HG03469 (cell line): Measurements from ENCODE around the gene FOXO3B.
"Not testable (repeated sequence)": the region's sequence is repeated elsewhere in the genome, so short reads cannot be mapped to it uniquely, and the experiment has no call there.

Experiments used
- ATAC-seq: cut with Tn5 transposase; IDR thresholded peaks from one replicate; pipeline ENCODE4 v1.9.1; 2021; ENCODE audit warnings: mild to moderate bottlenecking, moderate library complexity, moderate number of reproducible peaks; ENCODE audit not compliant: unreplicated experiment

FOXO3B gene

DNA sequence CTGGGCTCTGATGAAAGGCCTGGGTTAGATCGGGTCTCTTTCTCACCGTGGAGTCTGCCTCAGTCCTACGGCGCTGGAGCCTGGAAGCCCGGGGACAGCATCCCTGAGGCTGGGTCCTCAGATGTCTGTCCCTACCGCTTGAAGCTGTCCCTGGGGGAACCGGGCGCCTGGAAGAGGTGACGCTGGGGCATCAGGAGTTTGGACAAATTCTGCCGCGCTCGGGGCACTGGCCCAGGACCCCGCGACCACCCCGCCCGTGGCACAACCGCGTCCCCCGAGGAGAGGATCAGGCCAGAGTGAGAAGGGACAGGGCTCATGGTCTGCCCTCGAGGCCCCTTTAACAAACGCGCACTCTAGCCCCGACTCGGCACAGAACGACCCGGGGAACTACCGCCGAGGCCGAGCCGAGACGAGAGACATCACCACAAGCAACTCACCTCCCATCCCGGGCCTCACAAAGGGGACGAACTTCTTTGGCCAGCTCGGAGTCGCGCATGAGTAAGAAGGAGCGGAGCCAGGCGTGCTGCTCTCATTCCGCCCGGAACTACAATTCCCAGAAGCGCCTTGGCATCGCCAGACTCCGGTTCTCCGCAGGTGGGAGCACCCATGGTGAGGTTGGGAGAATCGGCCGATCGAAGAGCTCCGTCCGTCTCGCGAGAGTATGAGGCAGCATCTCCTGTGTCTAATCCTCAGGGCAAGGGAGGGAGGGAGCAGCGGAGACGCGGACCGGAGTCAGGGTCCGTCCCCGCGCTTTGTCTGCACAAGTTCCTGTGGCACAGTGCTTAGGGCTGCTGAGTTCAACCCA is at the start of gene FOXO3B:
TSS of gene FOXO3B (minus strand) at position 548 of the 805 bp plus-strand sequence. CDS start 663 bp downstream, outside the sequence.
- peak; percentile 82 for ATAC-seq

DNA sequence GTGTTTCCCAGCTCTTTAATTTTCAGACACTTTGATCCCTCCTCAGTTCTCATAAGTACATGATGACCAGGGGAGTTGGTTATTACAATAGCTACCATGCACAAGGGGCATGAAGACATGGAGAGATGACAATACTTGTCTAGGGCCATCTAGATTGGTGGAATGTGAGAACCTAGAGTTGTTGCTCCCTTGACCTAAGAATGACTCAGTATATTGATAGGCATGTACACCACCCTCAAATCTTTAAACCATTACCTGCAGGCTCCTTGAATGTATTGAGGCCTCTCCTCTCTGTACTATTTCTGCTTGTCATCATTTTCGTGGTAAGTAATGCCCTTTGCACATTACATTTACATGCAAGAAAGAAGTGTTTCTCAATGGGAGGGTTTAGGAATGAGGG is 41.4 kb upstream of the FOXO3B start:
- not testable (repeated sequence) for ATAC-seq

DNA sequence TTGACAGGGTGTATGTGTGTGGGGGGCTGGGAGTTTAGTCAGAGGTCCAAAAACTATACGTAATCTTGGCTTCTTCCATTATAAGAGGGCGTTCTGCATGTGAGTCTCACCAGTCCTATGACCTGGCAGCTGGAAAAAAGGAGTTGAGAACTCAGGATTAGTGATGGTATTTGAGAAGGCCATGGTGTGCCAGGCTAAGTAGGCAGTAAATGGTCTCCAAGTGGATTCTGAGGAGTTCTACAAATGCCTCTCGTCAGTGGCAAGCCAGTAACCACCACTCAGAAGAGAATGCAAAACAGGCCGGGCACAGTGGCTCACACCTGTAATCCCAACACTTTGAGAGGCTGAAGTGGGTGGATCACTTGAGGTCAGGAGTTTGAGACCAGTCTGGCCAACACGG is 40.5 kb upstream of the FOXO3B start:
- ATAC-seq = not testable (repeated sequence)

DNA sequence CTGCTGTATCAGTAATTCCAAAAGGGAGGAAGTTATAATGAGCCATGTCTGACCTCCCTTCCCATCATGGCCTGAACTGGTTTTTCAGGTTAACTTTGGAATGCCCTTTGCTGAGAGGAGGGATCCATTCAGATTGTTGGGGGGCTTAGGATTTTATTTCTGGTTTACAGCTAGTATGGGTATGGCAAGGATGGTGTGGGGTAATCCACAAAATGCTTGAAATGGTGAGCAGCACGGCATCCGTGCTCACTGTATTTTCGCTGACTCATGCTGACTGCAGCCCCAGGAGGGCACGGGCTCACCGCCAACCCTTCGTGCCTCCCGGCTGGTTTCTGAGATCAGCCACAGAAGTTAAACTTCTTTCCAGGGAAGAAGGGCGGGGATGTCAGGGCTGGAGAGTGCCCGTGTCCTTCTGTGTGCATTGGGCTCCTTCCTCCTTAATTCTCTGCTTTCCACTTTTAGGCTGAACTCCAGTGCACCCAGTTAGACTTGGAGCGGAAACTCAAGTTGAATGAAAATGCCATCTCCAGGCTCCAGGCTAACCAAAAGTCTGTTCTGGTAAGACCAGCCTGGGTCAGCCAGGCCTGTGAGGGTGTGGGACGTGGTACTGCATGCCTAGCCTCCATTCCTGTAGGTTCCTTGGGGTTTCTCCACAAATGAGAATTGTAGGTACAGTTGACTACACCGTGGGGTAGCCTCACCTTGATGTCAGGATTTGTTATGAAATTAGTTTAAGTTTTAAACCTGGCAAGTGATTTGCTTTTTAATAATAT is 39.8 kb upstream of the FOXO3B start:
- ATAC-seq = not testable (repeated sequence)

DNA sequence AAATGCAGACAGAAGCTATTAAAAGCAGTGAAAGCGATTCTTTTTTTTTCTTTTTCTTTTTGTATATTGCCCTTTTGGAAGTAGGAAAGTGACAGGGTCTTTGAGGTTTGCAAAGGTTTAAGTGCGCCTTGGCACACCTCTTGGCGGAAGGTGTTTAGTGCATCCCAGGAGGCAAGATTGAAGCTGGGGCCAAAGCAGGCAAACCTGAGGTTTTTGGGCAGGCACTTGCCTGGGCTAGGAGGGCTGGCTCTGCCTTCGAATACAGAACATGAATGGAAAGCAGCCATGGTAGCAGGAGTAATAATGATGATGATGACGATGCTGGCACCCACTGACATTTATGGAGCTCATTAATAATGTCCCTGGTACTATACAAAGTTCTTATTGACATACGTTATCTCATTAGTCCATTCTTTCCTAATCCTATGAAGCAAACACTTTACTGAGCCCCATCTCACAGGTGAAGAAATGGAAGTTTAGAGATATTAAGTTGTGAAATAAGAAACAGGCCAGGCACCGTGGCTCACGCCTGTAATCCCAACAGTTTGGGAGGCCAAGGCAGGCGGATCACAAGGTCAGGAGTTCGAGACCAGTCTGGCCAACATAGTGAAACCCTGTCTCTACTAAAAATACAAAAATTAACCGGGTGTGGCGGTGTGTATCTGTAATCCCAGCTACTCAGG is 37.5 kb upstream of the FOXO3B start:
- ATAC-seq = not testable (repeated sequence)

DNA sequence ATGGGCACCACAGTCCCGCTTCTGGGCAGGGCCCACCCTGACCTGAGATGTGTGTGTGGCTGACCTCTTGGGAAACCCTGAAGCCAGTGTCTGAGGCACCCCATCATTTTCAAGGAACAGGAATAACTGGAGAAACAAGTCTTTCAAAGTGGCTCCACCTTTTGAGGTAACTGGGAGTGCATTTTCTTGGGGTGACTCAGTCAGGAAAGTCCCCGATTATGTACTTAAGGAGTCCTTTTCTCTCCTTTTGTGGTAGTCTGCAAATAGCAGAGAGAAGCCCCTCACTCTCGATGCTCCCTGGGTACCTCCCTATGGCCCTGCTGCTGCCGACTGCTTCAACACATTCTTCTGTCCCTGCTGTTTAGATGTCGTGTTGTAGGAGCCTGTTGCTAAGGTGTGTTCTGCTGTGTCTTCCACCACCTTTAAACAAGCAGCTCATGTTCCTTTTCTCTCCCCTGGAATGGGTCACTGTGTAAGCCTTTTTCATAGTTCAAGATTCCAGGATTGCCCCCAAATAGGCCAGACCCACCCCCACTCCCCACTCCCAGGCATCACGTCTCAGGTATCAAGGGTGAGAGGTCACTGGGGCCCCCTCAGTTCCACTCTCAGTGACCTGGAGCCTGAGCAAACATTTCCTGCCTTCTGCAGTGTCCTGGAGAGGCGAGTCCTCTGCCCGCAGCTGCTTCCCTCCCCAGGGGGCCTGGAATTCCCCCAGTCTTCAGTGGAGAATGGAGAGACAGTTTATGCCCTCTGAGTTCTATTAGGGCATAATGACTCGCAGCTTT is 36.7 kb upstream of the FOXO3B start:
- not testable (repeated sequence) for ATAC-seq

DNA sequence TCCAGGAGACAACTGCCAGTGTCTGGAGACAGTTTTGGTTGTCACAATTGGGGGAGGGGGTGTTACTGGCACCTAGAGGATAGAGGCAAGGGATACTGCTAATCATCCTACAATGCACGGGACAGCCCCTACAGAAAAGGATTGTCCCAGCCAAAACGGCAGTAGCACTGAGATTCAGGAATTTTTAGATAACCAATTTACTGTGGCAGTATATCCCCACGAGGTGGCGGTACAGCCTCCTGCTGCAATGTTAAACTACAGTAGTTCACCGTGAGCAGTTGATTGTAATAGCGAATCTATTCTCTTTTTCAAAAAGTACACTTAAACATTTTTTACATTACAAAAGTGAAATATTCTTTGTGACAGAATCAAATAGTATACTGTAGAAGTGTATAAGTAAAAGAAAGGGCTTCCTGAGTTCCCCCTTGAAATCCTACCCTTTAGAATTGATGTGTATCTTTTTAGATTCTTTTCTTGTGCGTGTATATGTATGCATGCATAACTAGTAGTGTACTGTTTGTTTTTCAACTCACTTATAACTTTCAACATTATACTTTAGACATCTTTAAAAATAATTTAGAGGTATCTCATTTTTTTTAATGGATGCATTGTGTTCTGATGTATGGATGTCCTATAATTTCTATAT is 30.4 kb upstream of the FOXO3B start:
- ATAC-seq = not testable (repeated sequence)

DNA sequence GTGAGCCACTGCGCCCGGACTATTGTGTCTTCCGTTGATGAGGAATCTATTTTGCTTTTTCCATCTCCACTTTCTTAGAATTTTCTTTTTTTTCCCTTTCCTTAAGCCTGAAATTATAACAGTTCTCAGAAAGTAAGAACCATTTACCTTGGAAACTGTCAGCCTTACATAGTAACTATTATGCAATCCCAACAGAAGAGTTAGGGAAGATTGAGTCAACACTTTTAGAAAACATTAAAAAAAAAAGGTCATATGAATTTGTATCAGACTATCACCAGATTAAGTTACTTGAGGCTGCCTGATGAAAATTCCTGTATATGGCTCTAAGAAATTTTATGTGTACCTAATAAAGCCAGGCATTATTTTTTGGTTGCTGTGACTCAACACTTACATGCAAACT is 26.1 kb upstream of the FOXO3B start:
- ATAC-seq = not testable (repeated sequence)

DNA sequence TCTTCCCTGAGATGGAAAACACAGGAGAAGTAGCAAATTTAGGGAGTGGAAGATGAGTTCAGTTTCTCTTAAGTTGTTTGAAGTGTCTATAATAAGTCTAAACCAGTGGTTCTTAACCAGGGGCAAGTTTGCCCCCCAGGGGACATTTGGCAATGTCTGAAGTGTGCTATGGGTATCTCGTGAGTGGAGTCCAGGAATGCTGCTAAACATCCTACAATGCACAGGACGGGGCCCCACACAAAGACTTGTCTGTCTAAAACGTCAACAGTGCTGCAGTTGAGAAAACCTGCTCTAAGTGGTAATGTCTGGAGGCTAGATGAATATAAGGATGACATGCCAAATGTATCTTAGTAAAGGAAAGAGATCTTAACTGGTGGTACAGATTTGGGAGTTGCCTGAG is 23.8 kb upstream of the FOXO3B start:
- ATAC-seq = not testable (repeated sequence)

DNA sequence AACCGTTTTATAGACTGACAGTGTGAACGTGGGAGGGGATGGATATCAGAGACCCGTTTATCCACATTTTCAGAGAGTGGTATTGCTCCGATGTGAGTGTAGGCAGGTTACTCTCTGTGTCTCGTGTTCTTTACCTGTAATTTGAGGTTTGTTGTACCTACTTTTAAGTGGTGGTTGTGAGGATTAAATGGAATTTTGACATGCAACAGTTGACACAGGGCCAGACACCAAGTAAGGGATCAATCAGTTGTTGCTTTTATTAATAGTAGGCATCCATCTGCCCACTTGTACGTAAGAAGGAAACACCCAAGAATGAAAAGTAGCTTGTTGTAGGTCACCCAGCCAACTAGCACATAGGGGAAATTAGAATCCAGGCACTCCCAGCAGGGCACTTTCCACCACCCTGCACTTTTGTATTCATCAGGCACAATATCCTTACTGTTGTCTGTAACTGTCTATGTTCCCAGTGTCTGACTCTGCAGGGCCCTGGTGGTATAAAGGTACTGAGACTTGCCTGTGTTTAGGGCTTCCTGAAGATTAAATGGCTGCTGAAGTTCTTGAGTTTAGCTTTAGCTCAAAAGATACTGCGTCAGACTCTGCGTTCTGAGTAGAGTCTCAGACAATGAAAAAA is 16.5 kb upstream of the FOXO3B start:
- ATAC-seq = not testable (repeated sequence)

DNA sequence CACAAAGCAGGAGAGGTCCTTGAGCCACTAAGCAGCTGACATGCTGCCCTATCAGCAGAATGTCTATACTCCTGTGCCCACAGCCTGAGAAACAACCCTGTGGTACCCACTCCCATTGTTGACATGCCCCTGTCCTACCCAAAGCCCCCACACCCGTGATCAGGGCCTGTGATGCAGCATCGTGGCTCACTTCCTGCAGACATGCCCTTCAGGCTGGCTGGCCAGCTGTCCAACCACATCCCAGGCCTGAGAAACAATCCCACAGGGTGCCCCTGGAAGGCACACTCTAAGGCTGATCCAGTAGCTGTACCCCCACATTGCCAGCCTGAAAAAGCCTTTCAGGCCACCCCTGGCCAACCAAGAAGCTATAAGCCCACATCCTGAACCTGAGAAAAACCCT is 13.0 kb upstream of the FOXO3B start:
- ATAC-seq = not testable (repeated sequence)

DNA sequence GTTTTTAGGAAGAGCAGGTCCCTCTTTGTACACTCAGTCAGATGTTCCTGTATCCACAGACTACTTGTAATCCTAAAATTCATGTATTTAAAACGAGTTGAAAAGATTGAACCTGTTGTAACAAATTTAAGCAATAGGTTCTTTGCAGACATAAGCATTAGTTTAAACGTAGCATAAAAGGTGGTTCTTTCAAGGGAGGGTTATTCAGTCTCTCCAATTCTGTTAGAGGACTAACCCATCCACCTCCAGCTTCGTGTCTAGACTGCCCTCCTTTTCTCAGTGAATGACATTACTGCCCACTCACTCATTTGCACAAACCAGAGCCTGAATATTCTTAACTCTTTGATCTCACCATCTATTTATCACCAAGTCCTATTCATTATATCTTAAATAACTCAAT is 554 bp upstream of the FOXO3B start:
- not testable (repeated sequence) for ATAC-seq

DNA sequence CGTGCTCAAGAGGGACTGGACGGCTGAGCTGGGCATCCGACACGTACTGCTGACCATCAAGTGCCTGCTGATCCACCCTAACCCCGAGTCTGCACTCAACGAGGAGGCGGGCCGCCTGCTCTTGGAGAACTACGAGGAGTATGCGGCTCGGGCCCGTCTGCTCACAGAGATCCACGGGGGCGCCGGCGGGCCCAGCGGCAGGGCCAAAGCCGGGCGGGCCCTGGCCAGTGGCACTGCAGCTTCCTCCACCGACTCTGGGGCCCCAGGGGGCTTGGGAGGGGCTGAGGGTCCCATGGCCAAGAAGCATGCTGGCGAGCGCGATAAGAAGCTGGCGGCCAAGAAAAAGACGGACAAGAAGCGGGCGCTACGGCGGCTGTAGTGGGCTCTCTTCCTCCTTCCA is 4.7 kb downstream of the FOXO3B start:
- ATAC-seq = not testable (repeated sequence)

DNA sequence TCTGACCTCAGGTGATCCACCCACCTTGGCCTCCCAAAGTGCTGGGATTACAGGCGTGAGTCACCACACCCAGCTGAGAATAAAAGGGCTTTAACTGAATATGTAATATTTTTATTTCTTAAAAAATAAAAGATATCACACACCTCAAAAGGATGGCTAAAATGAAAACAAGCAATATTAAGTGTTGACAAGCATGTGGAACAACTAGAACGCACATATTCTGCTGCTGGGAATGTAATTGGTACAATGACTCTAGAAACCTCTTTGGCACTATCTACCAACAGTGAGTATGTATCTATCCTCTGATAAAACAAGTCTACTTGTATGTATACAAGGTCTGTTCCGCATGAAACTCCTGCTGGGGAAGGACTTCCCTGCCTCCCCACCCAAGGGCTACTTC is 5.2 kb downstream of the FOXO3B start:
- ATAC-seq = not testable (repeated sequence)

DNA sequence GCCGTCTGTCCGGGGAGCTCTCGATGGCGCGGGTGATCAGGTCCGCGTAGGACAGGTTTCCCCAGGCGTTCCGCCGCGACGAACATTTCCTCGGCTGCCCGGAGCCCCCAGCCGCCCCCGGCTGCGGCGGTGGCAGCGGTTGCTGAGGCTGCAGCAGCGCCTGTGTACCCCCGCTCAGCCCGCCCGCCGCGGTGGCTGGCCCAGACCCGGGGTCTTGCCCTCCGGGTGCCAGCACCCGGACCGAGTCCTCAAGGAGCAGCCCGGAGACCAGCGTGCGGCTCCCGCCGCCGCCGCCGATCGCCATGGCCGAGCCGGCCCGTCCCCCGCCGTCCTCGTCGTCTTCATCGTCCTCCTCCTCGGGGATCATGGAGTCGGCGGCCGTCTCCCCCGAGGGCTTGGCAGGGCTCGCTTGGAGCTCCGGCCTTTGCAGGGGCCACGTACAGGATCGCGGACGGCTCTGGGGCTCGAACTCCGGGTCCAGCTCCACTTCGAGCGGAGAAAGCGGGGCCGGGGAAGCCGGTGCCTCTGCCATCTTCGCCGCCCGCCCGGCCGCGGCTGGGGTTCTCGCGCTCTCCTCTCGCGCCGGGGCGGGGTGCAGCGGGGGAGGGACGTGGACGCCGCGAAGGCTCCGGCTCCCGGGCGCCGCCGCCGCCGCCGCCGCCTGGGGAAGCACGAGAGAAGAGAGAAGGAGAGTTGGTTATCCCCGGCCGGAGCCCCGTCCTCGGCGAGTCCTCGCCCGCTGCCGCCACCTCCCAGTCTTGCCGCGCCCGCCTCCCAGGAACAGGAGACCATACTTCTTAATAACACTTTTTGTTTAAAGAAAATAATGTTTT is 9.5 kb downstream of the FOXO3B start:
- not testable (repeated sequence) for ATAC-seq

DNA sequence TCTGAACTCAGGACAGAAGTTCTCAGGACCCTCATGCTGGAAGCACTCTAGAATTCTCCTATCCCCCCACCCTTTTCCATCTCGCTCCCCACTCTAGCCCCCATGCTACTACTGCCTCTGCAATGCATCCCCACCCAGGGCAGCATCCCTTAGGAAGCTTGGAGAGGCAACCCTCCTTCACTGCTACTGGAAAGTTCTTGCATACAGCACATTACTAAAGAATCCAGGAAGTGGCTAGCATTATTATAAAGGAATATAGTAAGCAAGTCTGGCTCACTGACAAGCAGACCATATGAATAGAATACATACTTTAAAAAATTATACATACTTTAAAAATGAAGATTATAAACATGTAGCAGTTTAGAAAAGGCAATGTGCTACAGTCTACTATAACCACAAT is 13.5 kb downstream of the FOXO3B start:
- not testable (repeated sequence) for ATAC-seq

DNA sequence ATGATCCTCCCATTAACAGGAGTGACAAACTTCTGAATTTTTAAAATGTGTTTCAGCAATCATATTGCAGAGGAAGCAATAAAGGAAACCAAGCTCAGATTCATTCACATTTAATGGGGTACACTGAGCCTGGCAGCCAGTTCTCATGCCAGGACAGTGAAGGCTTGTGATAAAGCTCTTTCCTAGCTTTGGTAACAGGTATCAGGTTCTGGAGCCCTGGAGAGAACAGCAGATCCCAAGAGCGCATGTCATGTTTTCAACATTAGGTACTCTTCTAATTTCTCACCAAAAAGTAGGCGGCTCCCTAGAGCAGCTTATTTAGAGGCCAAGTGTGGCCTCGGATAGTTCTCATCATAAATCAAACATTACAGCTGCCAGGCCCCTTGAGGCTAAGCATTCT is 14.6 kb downstream of the FOXO3B start:
- ATAC-seq = not testable (repeated sequence)

DNA sequence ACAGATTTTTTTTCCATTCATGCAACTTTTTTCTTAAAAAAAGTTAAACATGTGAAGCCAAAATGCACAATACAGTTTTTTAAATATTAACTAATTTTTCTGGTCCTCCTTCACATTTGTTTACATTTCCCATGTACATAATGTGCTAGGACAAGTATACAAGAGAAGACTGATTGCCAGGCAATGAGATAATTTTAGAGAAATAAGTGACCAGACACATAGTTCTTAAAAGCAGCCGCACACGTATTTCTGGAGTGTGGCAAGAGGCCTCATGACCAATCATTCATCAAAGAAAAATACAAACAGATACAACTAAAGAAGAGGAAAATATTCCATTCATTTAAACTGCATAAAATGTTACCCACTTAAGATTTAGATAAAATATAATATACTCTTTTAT is 15.8 kb downstream of the FOXO3B start:
- ATAC-seq = not testable (repeated sequence)
